Neural cell (in vitro differentiated cells): ENCODE measurements around the gene TMEM132E. TPM values are rescaled to one million over a fixed set of nuclear protein-coding genes. Genes with fewer than 3 reads are reported as not detected.

Experiments used
- H2AFZ ChIP-seq: fragments of 200-600, 300-800 bp; sonication (generic), shearing (Covaris generic); 2 replicates; pipeline ENCODE4 v1.6.0; 2014; ENCODE audit warnings: low read depth, mild to moderate bottlenecking, antibody characterized with exemption, low read length, moderate library complexity
- H3F3A ChIP-seq: fragments of 200-600 bp; shearing (Covaris generic); 2 replicates; pipeline ENCODE4 v1.6.1; 2016; ENCODE audit warnings: mild to moderate bottlenecking, moderate library complexity, mixed read lengths, antibody characterized with exemption, low read length; ENCODE audit not compliant: insufficient read depth, poor library complexity, severe bottlenecking
- H3K27ac ChIP-seq: fragments of 200-600, 300-800 bp; sonication (generic), shearing (Covaris generic); 2 replicates; pipeline ENCODE4 v1.5.1; 2014; ENCODE audit warnings: mild to moderate bottlenecking, low read length, moderate library complexity
- H3K27me3 ChIP-seq: fragments of 300-800, 200-600 bp; sonication (generic), shearing (Covaris generic); 2 replicates; pipeline ENCODE4 v1.6.0; 2014; ENCODE audit warnings: mild to moderate bottlenecking, low read depth, low read length, moderate library complexity; ENCODE audit not compliant: insufficient read depth
- H3K36me3 ChIP-seq: fragments of 300-800, 200-600 bp; sonication (generic), shearing (Covaris generic); 2 replicates; pipeline ENCODE4 v1.5.1; 2014; ENCODE audit warnings: mild to moderate bottlenecking, antibody characterized with exemption, low read length, moderate library complexity; ENCODE audit not compliant: insufficient read depth
- H3K4me2 ChIP-seq: fragments of 300-800, 200-600 bp; sonication (generic), shearing (Covaris generic); 2 replicates; pipeline ENCODE4 v1.6.0; 2014; ENCODE audit warnings: mild to moderate bottlenecking, low read length
- H3K4me3 ChIP-seq: fragments of 300-800, 200-600 bp; sonication (generic), shearing (Covaris generic); 2 replicates; pipeline ENCODE4 v1.5.1; 2014; ENCODE audit warnings: mild to moderate bottlenecking, low read length, moderate library complexity
- H3K79me2 ChIP-seq: fragments of 200-600 bp; shearing (Covaris generic); replicated peaks from 2 replicates; pipeline ENCODE4 v1.6.0; 2014; ENCODE audit warnings: mild to moderate bottlenecking, low read length, moderate library complexity; ENCODE audit not compliant: insufficient read depth
- H3K9ac ChIP-seq: fragments of 300-800, 200-600 bp; sonication (generic), shearing (Covaris generic); 2 replicates; pipeline ENCODE4 v1.6.1; 2016; ENCODE audit warnings: mild to moderate bottlenecking, low read length, mixed read lengths
- H3K9me2 ChIP-seq: fragments of 200-600 bp; shearing (Covaris generic); 2 replicates; pipeline ENCODE4 v1.6.1; 2016; ENCODE audit warnings: mild to moderate bottlenecking, low read length, mixed read lengths; ENCODE audit not compliant: insufficient read depth
- H3K9me3 ChIP-seq: fragments of 200-600, 300-800 bp; sonication (generic), shearing (Covaris generic); 2 replicates; pipeline ENCODE4 v1.6.1; 2016; ENCODE audit warnings: mild to moderate bottlenecking, mixed run types, low read length, moderate library complexity, mixed read lengths
- H4K20me1 ChIP-seq: fragments of 200-600 bp; shearing (Covaris generic); 2 replicates; pipeline ENCODE4 v1.6.1; 2016; ENCODE audit warnings: mild to moderate bottlenecking, mixed run types; ENCODE audit not compliant: insufficient read depth
- EP300 ChIP-seq: fragments of 450-650 bp; conservative IDR thresholded peaks from 2 replicates; pipeline ENCODE4 v1.6.1; 2014; ENCODE audit warnings: antibody characterized with exemption, mild to moderate bottlenecking, moderate library complexity; ENCODE audit not compliant: poor library complexity, severe bottlenecking
- EZH2 ChIP-seq: fragments of 200-600, 300-800 bp; shearing (Covaris generic), sonication (generic); IDR thresholded peaks from 2 replicates; pipeline ENCODE4 v1.6.1; 2014; ENCODE audit warnings: antibody characterized with exemption, low read length, borderline replicate concordance, mild to moderate bottlenecking; ENCODE audit not compliant: insufficient read depth, poor library complexity, severe bottlenecking
- MXI1 ChIP-seq: fragments of 450-650 bp; conservative IDR thresholded peaks from 2 replicates; pipeline ENCODE4 v1.6.1; 2014; ENCODE audit warnings: antibody characterized with exemption, mild to moderate bottlenecking; ENCODE audit not compliant: poor library complexity, severe bottlenecking
- POLR2AphosphoS5 ChIP-seq: IDR thresholded peaks from 2 replicates; pipeline ENCODE4 v1.6.1; 2012
- RAD21 ChIP-seq: fragments of 450-650 bp; conservative IDR thresholded peaks from 2 replicates; pipeline ENCODE4 v1.6.1; 2014; ENCODE audit warnings: antibody characterized with exemption, mild to moderate bottlenecking, moderate library complexity
- SMC3 ChIP-seq: fragments of 450-650 bp; conservative IDR thresholded peaks from 2 replicates; pipeline ENCODE4 v1.6.1; 2014; ENCODE audit warnings: antibody characterized with exemption, mild to moderate bottlenecking, moderate library complexity; ENCODE audit not compliant: poor library complexity
- TAF1 ChIP-seq: IDR thresholded peaks from 2 replicates; pipeline ENCODE4 v1.6.1; 2012; ENCODE audit warnings: low read depth
- polyA plus RNA-seq: library from polyadenylated mRNA; depleted of rRNA; stranded (reverse); fragments of >200 nt; gene quantifications from 2 replicates; pipeline ENCODE4 v1.2.3, GENCODE V29; 2014
- TF ChIP-seq, protein P1 (sequence below): IDR thresholded peaks from 2 replicates; pipeline ENCODE4 v1.6.1; 2012; ENCODE audit warnings: borderline replicate concordance
- TF ChIP-seq, protein P2 (sequence below): fragments of 450-650 bp; IDR thresholded peaks from 2 replicates; pipeline ENCODE4 v1.5.1; 2014; ENCODE audit warnings: antibody characterized with exemption, mild to moderate bottlenecking, moderate library complexity; ENCODE audit not compliant: poor library complexity, severe bottlenecking

The TMEM132E gene
- polyA plus RNA-seq, 1 donor from 2014 or later, result 1.8 TPM

DNA sequence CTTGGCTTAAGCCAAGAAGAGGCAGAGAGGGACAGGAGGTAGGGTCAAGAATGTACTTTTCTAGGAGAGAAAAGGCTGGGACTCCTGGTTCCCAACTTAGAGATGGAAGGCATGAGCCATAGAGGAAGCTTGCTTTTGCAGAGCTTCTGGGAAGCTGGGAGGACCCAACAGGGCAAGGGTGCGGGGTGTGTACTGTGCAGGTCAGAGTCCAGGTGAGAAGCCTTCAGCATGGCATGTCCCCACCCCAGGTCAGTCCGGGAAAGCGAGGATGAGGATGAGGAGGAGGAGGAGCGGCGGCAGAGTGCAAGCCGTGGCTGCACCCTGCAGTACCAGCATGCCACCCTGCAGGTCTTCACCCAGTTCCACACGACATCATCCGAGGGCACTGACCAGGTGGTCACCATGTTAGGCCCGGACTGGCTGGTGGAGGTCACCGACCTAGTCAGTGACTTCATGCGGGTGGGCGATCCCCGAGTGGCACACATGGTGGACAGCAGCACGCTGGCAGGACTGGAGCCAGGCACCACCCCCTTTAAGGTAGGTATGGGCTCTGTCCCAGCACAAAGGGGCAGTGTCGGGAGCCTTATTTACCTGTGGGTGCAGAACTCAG is 55.3 kb downstream of the TMEM132E start:
- TF ChIP-seq, protein P1, sequence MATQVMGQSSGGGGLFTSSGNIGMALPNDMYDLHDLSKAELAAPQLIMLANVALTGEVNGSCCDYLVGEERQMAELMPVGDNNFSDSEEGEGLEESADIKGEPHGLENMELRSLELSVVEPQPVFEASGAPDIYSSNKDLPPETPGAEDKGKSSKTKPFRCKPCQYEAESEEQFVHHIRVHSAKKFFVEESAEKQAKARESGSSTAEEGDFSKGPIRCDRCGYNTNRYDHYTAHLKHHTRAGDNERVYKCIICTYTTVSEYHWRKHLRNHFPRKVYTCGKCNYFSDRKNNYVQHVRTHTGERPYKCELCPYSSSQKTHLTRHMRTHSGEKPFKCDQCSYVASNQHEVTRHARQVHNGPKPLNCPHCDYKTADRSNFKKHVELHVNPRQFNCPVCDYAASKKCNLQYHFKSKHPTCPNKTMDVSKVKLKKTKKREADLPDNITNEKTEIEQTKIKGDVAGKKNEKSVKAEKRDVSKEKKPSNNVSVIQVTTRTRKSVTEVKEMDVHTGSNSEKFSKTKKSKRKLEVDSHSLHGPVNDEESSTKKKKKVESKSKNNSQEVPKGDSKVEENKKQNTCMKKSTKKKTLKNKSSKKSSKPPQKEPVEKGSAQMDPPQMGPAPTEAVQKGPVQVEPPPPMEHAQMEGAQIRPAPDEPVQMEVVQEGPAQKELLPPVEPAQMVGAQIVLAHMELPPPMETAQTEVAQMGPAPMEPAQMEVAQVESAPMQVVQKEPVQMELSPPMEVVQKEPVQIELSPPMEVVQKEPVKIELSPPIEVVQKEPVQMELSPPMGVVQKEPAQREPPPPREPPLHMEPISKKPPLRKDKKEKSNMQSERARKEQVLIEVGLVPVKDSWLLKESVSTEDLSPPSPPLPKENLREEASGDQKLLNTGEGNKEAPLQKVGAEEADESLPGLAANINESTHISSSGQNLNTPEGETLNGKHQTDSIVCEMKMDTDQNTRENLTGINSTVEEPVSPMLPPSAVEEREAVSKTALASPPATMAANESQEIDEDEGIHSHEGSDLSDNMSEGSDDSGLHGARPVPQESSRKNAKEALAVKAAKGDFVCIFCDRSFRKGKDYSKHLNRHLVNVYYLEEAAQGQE, result no peak
- TF ChIP-seq POLR2AphosphoS5 (no peak), SMC3 (no peak), TAF1 (no peak), RAD21 (no peak), MXI1 (no peak), EZH2 (no peak), EP300 (no peak)
- TF ChIP-seq, protein P2, sequence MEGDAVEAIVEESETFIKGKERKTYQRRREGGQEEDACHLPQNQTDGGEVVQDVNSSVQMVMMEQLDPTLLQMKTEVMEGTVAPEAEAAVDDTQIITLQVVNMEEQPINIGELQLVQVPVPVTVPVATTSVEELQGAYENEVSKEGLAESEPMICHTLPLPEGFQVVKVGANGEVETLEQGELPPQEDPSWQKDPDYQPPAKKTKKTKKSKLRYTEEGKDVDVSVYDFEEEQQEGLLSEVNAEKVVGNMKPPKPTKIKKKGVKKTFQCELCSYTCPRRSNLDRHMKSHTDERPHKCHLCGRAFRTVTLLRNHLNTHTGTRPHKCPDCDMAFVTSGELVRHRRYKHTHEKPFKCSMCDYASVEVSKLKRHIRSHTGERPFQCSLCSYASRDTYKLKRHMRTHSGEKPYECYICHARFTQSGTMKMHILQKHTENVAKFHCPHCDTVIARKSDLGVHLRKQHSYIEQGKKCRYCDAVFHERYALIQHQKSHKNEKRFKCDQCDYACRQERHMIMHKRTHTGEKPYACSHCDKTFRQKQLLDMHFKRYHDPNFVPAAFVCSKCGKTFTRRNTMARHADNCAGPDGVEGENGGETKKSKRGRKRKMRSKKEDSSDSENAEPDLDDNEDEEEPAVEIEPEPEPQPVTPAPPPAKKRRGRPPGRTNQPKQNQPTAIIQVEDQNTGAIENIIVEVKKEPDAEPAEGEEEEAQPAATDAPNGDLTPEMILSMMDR, result no peak
- Histone ChIP-seq H3K9ac (no peak overlapping the region), H3K27me3 (no peaks in the 10 kb centered on the region), H3K36me3 (no peaks in the 10 kb centered on the region), H3K79me2 (no peaks in the 10 kb centered on the region), H2AFZ (no peak overlapping the region), H3K9me2 (no peaks in the 10 kb centered on the region), H3K27ac (no peak overlapping the region), H4K20me1 (no peaks in the 10 kb centered on the region), H3K4me2 (no peak overlapping the region), H3F3A (no peaks in the 10 kb centered on the region), H3K9me3 (no peaks in the 10 kb centered on the region), H3K4me3 (no peak overlapping the region)

DNA sequence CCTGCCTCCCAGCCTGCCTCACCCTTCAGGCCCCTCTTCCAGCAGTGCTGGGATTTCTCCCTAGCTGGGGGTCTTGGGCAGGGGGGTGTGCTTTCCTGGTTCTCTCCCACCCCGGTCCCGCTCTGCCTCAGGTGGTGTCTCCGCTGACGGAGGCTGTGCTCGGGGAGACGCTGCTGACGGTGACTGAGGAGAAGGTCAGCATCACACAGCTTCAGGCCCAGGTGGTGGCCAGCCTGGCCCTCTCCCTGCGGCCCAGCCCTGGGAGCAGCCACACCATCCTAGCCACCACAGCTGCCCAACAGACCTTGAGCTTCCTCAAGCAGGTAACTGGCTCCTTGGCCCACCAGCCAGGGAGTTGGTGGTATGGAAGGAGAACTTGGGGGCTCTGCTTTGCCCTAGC is 56.5 kb downstream of the TMEM132E start:
- H3K9me3 ChIP-seq, result no peaks in the 10 kb centered on the region

More for the DNA sequence above, 56.5 kb downstream of the TMEM132E start:
- Histone ChIP-seq H2AFZ (no peak overlapping the region), H3K9ac (no peak overlapping the region), H3K36me3 (no peaks in the 10 kb centered on the region), H3K27ac (no peak overlapping the region), H3K9me2 (no peaks in the 10 kb centered on the region), H3K4me3 (no peak overlapping the region), H3F3A (no peaks in the 10 kb centered on the region), H3K27me3 (no peaks in the 10 kb centered on the region), H4K20me1 (no peaks in the 10 kb centered on the region), H3K4me2 (no peak overlapping the region), H3K79me2 (no peaks in the 10 kb centered on the region)
- TF ChIP-seq SMC3 (no peak), POLR2AphosphoS5 (no peak), RAD21 (no peak), MXI1 (no peak), EP300 (no peak), TAF1 (no peak), EZH2 (no peak)
- TF ChIP-seq, protein P2, result no peak
- TF ChIP-seq, protein P1, result no peak
